ENCODE data around the gene CIB4.

The CIB4 gene

DNA sequence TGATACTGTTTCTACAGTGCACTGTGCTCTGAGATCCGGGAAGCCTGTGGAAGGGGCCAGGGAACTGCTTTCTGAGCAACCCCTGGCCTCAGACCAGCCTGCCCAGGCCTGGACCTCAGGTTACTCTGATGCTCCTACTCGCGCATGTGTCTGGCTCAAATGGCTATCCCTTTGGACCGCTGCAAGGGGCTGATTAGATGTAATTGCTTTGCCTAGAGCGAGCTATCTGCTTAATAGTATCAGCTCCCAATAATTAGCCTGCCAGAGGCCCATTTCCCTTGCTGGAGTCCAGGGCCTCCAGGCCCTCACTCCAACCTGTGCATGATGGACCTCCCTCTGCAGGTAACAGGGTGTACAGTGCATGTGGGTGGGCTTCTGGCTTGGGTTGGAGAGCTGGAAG lies 44.2 kb upstream of the CIB4 start:
- H3K9ac ChIP-seq (ENCODE audit: low read depth, low read length, poor library complexity), result no peak overlapping the region
- no CpG with 5 or more reads among the region's 5 CpGs for WGBS, 2 donors (ENCODE audit: extremely low coverage in 2 of 2, insufficient read length in 2 of 2, insufficient replicate concordance in 1 of 2)
- H2BK15ac ChIP-seq (ENCODE audit: low read length), result no peak overlapping the region
- H4K91ac ChIP-seq (ENCODE audit: low read depth, low read length, poor library complexity), result no peak overlapping the region
- no peak overlapping the region for H3K27ac ChIP-seq (replicated peaks; ENCODE audit: low read length)
- H3K4me1 ChIP-seq (ENCODE audit: control insufficient read depth in 2 of 2, insufficient read depth in 1 of 2, low read depth in 1 of 2, low read length in 2 of 2), result peaks cover 18 to 25% of the 10 kb centered on the region in 2 donors
- H4K8ac ChIP-seq (ENCODE audit: low read depth, low read length), result no peak overlapping the region
- no peak overlapping the region for H2BK120ac ChIP-seq (ENCODE audit: low read depth, low read length)
- H2AFZ ChIP-seq (ENCODE audit: low read length), result no peak overlapping the region
- peaks cover 0 to 71% (median 0%) of the 10 kb centered on the region in 3 experiments for H3K27me3 ChIP-seq (ENCODE audit: control insufficient read depth in 3 of 3, insufficient read depth in 3 of 3, low read depth in 1 of 3, low read length in 3 of 3)
- no peaks in the 10 kb centered on the region for H3K36me3 ChIP-seq (replicated peaks in 1 of 2; ENCODE audit: control insufficient read depth in 2 of 2, insufficient read depth in 2 of 2, low read length in 2 of 2)
- no peak overlapping the region for H3K4me3 ChIP-seq (ENCODE audit: low read length in 2 of 2)
- H3K9me3 ChIP-seq (replicated peaks in 1 of 2; ENCODE audit: control insufficient read depth in 2 of 2, insufficient read depth in 1 of 2, low read depth in 1 of 2, low read length in 2 of 2), result no peaks in the 10 kb centered on the region
- H2AK5ac ChIP-seq (ENCODE audit: low read depth, low read length), result peak overlapping the region; percentile 6
- no peak overlapping the region for H3K4ac ChIP-seq (ENCODE audit: low read length)
- no peak overlapping the region for H3K14ac ChIP-seq (ENCODE audit: low read length)
- no peak overlapping the region for H2BK12ac ChIP-seq (ENCODE audit: low read length)
- no peak overlapping the region for H3K4me2 ChIP-seq (ENCODE audit: insufficient read depth, low read length, poor library complexity, severe bottlenecking)
- H2BK5ac ChIP-seq (ENCODE audit: low read length), result no peak overlapping the region
- no peak overlapping the region for H3K23ac ChIP-seq (ENCODE audit: low read depth, low read length, poor library complexity)
- H3K18ac ChIP-seq (ENCODE audit: low read length), result no peak overlapping the region
- no peak for DNase-seq (ENCODE audit: low spot score)
- no peaks in the 10 kb centered on the region for H3K79me1 ChIP-seq (ENCODE audit: low read depth, low read length)

DNA sequence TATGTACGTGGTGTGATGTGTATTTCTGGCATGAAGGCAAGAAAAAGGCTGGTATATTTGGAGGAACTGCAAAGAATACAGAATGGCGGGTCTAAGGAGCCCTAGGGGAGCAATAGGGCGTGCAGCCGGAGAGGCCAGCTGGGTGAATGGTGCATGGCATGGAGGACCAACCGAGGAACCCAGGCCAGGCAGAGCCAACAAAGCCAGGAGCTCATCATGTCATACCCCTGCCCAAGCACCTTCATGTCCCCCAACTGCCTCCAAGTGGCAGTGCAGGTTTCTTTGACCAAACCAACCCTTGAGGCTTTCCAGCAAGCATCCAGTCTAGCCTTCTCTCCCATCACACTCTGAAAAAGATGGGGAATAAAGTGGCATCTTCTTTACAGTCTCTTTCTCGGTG lies 42.4 kb upstream of the CIB4 start:
- no peak overlapping the region for H3K27ac ChIP-seq (replicated peaks; ENCODE audit: low read length)
- H3K9me3 ChIP-seq (replicated peaks in 1 of 2; ENCODE audit: control insufficient read depth in 2 of 2, insufficient read depth in 1 of 2, low read depth in 1 of 2, low read length in 2 of 2), result no peaks in the 10 kb centered on the region
- no peak overlapping the region for H2BK5ac ChIP-seq (ENCODE audit: low read length)
- H3K23ac ChIP-seq (ENCODE audit: low read depth, low read length, poor library complexity), result no peak overlapping the region
- no peak overlapping the region for H4K8ac ChIP-seq (ENCODE audit: low read depth, low read length)
- H3K4me3 ChIP-seq (ENCODE audit: low read length in 2 of 2), result no peak overlapping the region
- no peaks in the 10 kb centered on the region for H3K79me1 ChIP-seq (ENCODE audit: low read depth, low read length)
- no peak overlapping the region for H3K14ac ChIP-seq (ENCODE audit: low read length)
- no peak for DNase-seq (ENCODE audit: low spot score)
- no peak overlapping the region for H2AK5ac ChIP-seq (ENCODE audit: low read depth, low read length)
- WGBS, 2 donors (ENCODE audit: extremely low coverage in 2 of 2, insufficient read length in 2 of 2, insufficient replicate concordance in 1 of 2), result no CpG with 5 or more reads among the region's 6 CpGs
- H2BK120ac ChIP-seq (ENCODE audit: low read depth, low read length), result no peak overlapping the region
- H3K27me3 ChIP-seq (ENCODE audit: control insufficient read depth in 3 of 3, insufficient read depth in 3 of 3, low read depth in 1 of 3, low read length in 3 of 3), result peaks cover 0 to 68% (median 0%) of the 10 kb centered on the region in 3 experiments
- no peaks in the 10 kb centered on the region for H3K36me3 ChIP-seq (replicated peaks in 1 of 2; ENCODE audit: control insufficient read depth in 2 of 2, insufficient read depth in 2 of 2, low read length in 2 of 2)
- H3K4me1 ChIP-seq (ENCODE audit: control insufficient read depth in 2 of 2, insufficient read depth in 1 of 2, low read depth in 1 of 2, low read length in 2 of 2), result peaks cover 18 to 25% of the 10 kb centered on the region in 2 donors
- H2BK12ac ChIP-seq (ENCODE audit: low read length), result no peak overlapping the region
- no peak overlapping the region for H2BK15ac ChIP-seq (ENCODE audit: low read length)
- no peak overlapping the region for H2AFZ ChIP-seq (ENCODE audit: low read length)
- H3K4me2 ChIP-seq (ENCODE audit: insufficient read depth, low read length, poor library complexity, severe bottlenecking), result no peak overlapping the region
- no peak overlapping the region for H3K9ac ChIP-seq (ENCODE audit: low read depth, low read length, poor library complexity)
- no peak overlapping the region for H3K18ac ChIP-seq (ENCODE audit: low read length)
- H3K4ac ChIP-seq (ENCODE audit: low read length), result no peak overlapping the region
- H4K91ac ChIP-seq (ENCODE audit: low read depth, low read length, poor library complexity), result no peak overlapping the region

DNA sequence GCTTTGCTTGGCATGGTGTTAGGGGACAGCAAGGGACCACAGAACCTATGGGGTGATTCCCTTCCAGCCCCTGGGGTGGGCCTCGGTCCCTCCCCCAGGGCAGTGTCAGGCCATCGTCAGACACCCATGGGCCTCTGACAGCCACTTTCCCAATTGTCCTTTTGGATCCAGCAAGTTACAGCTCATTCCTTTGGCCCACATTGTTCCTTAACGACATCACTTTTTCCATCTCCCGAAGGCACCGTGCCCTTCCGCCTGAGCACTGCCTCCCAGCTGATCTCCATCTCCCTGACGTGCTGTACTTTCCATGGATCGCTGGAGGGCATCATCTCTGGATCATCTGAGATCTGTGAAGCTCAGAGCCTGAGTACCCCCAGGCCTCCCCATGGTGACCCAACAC lies 41.0 kb upstream of the CIB4 start:
- peaks cover 0 to 69% (median 0%) of the 10 kb centered on the region in 3 experiments for H3K27me3 ChIP-seq (ENCODE audit: control insufficient read depth in 3 of 3, insufficient read depth in 3 of 3, low read depth in 1 of 3, low read length in 3 of 3)
- no peak overlapping the region for H3K9ac ChIP-seq (ENCODE audit: low read depth, low read length, poor library complexity)
- no peak for DNase-seq (ENCODE audit: low spot score)
- H3K4me2 ChIP-seq (ENCODE audit: insufficient read depth, low read length, poor library complexity, severe bottlenecking), result no peak overlapping the region
- no peaks in the 10 kb centered on the region for H3K36me3 ChIP-seq (replicated peaks in 1 of 2; ENCODE audit: control insufficient read depth in 2 of 2, insufficient read depth in 2 of 2, low read length in 2 of 2)
- no peak overlapping the region for H4K91ac ChIP-seq (ENCODE audit: low read depth, low read length, poor library complexity)
- no peak overlapping the region for H3K27ac ChIP-seq (replicated peaks; ENCODE audit: low read length)
- H3K4me1 ChIP-seq (ENCODE audit: control insufficient read depth in 2 of 2, insufficient read depth in 1 of 2, low read depth in 1 of 2, low read length in 2 of 2), result peaks cover 9 to 12% of the 10 kb centered on the region in 2 donors
- H2BK5ac ChIP-seq (ENCODE audit: low read length), result peak overlapping the region; percentile 2
- WGBS, 2 donors (ENCODE audit: extremely low coverage in 2 of 2, insufficient read length in 2 of 2, insufficient replicate concordance in 1 of 2), result no CpG with 5 or more reads among the region's 8 CpGs
- no peak overlapping the region for H3K18ac ChIP-seq (ENCODE audit: low read length)
- no peak overlapping the region for H2BK12ac ChIP-seq (ENCODE audit: low read length)
- H4K8ac ChIP-seq (ENCODE audit: low read depth, low read length), result no peak overlapping the region
- peak overlapping the region; percentile 13 for H3K23ac ChIP-seq (ENCODE audit: low read depth, low read length, poor library complexity)
- H2BK120ac ChIP-seq (ENCODE audit: low read depth, low read length), result no peak overlapping the region
- peaks cover 3 to 6% of the 10 kb centered on the region in 2 donors for H3K9me3 ChIP-seq (replicated peaks in 1 of 2; ENCODE audit: control insufficient read depth in 2 of 2, insufficient read depth in 1 of 2, low read depth in 1 of 2, low read length in 2 of 2)
- H2AK5ac ChIP-seq (ENCODE audit: low read depth, low read length), result peak overlapping the region; percentile 18
- H2BK15ac ChIP-seq (ENCODE audit: low read length), result no peak overlapping the region
- H3K4me3 ChIP-seq (ENCODE audit: low read length in 2 of 2), result peak overlapping the region in 1 of 2 donors; percentile 16
- H3K14ac ChIP-seq (ENCODE audit: low read length), result no peak overlapping the region
- H2AFZ ChIP-seq (ENCODE audit: low read length), result no peak overlapping the region
- no peaks in the 10 kb centered on the region for H3K79me1 ChIP-seq (ENCODE audit: low read depth, low read length)
- H3K4ac ChIP-seq (ENCODE audit: low read length), result no peak overlapping the region

DNA sequence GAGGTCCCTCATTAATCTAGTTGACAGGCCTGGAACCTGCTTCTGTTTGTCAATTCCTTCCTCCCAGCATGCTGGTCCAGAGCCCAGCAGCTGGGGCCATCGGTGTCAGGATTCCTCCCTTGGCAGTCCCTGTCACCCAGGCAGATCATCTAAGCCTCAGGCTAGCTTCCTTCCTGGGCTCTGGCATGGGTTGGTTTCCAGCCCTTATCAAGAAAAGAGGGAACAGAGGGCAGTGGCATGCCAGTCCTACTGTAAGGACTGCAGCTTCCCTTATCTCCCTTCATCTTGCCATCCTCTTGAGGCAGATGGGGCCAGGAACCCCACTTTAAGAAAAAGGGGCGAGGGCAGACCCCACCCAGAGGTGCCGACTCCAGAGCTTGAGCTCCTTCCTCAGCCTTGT lies 40.5 kb upstream of the CIB4 start:
- no CpG with 5 or more reads among the region's 3 CpGs for WGBS, 2 donors (ENCODE audit: extremely low coverage in 2 of 2, insufficient read length in 2 of 2, insufficient replicate concordance in 1 of 2)
- H3K18ac ChIP-seq (ENCODE audit: low read length), result no peak overlapping the region
- DNase-seq (ENCODE audit: low spot score), result no peak
- H3K4ac ChIP-seq (ENCODE audit: low read length), result no peak overlapping the region
- H3K4me2 ChIP-seq (ENCODE audit: insufficient read depth, low read length, poor library complexity, severe bottlenecking), result no peak overlapping the region
- no peak overlapping the region for H3K27ac ChIP-seq (replicated peaks; ENCODE audit: low read length)
- H3K4me3 ChIP-seq (ENCODE audit: low read length in 2 of 2), result no peak overlapping the region
- peaks cover 0 to 65% (median 0%) of the 10 kb centered on the region in 3 experiments for H3K27me3 ChIP-seq (ENCODE audit: control insufficient read depth in 3 of 3, insufficient read depth in 3 of 3, low read depth in 1 of 3, low read length in 3 of 3)
- no peak overlapping the region for H2BK12ac ChIP-seq (ENCODE audit: low read length)
- no peak overlapping the region for H2AK5ac ChIP-seq (ENCODE audit: low read depth, low read length)
- H2BK120ac ChIP-seq (ENCODE audit: low read depth, low read length), result no peak overlapping the region
- H3K23ac ChIP-seq (ENCODE audit: low read depth, low read length, poor library complexity), result no peak overlapping the region
- no peaks in the 10 kb centered on the region for H3K79me1 ChIP-seq (ENCODE audit: low read depth, low read length)
- H4K8ac ChIP-seq (ENCODE audit: low read depth, low read length), result no peak overlapping the region
- no peaks in the 10 kb centered on the region for H3K36me3 ChIP-seq (replicated peaks in 1 of 2; ENCODE audit: control insufficient read depth in 2 of 2, insufficient read depth in 2 of 2, low read length in 2 of 2)
- no peak overlapping the region for H2BK5ac ChIP-seq (ENCODE audit: low read length)
- H3K9ac ChIP-seq (ENCODE audit: low read depth, low read length, poor library complexity), result no peak overlapping the region
- H3K9me3 ChIP-seq (replicated peaks in 1 of 2; ENCODE audit: control insufficient read depth in 2 of 2, insufficient read depth in 1 of 2, low read depth in 1 of 2, low read length in 2 of 2), result peaks cover 3 to 6% of the 10 kb centered on the region in 2 donors
- no peak overlapping the region for H4K91ac ChIP-seq (ENCODE audit: low read depth, low read length, poor library complexity)
- H2AFZ ChIP-seq (ENCODE audit: low read length), result no peak overlapping the region
- H3K14ac ChIP-seq (ENCODE audit: low read length), result no peak overlapping the region
- H2BK15ac ChIP-seq (ENCODE audit: low read length), result no peak overlapping the region
- peaks cover 6 to 12% of the 10 kb centered on the region in 2 donors for H3K4me1 ChIP-seq (ENCODE audit: control insufficient read depth in 2 of 2, insufficient read depth in 1 of 2, low read depth in 1 of 2, low read length in 2 of 2)

Data from neuronal stem cell (in vitro differentiated cells).